Measurements from ENCODE around the gene HMOX1. TPM values are rescaled to one million over a fixed set of nuclear protein-coding genes. Genes with fewer than 3 reads are reported as not detected.

HMOX1 gene
- total RNA-seq, 1 experiment from 2014 or later: 26.4 TPM

DNA sequence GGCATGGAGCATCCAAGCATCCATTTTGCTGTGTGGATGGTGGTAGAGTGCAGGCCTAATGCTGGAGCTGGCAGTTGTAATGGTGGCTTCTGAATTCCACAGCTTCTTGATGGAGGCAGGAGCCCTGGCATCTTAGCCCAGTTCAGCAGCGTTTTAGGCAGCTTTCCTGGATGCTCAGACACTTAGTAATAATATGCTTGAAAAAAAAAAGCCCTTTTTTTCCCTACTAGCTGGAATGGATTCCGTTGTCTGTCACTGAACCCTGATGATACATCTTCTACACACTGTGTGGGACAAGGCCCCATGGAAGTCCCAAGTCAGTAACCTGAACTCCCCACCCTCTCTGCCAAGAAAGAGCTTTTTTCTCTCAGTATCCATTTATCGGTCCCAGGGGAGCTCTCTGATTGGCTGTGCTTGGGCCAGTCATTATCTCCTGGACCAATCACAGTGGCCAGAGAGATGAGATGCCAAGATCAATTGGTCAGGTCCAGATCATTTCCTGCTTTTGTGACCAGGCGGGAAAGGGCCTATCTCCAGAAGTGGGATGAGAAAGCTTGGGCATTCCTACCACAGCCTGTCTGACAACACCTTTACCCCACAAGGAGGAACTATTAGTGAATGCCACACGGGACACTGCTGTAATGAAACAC lies 53.3 kb downstream of the HMOX1 start:
- no peak overlapping the region for H3K4me3 ChIP-seq (replicated peaks in 1 of 2; ENCODE audit: low read depth in 1 of 2, low read length in 2 of 2)
- peaks cover 8 to 11% of the 10 kb centered on the region in 2 experiments; a peak in 2 of 4 replicates for H3K9me3 ChIP-seq (ENCODE audit: control insufficient read depth in 1 of 2, insufficient read depth in 1 of 2, low read depth in 1 of 2, low read length in 2 of 2)
- POLR2A ChIA-PET: no interaction called here
- H3K9me2 ChIP-seq (ENCODE audit: insufficient read depth): no peaks in the 10 kb centered on the region
- no peak overlapping the region for H3K27ac ChIP-seq (ENCODE audit: low read depth, low read length)
- CTCF ChIA-PET: interaction anchor here (0.7 kb wide), 1 partner anchor 9 kb away, joined by 3 read pairs; no protein-coding TSS in a partner anchor
- DNase-seq (ENCODE audit: low read depth, low spot score): no peak
- H3K4me2 ChIP-seq (ENCODE audit: low read length): no peak overlapping the region
- no TSS peak for BruUV-seq (replicated peaks)
- peaks cover 2 to 31% of the 10 kb centered on the region in 2 experiments; a peak in 2 of 4 replicates for H3K36me3 ChIP-seq (ENCODE audit: control insufficient read depth in 1 of 2, insufficient read depth in 2 of 2, low read length in 2 of 2)
- H3K4me1 ChIP-seq (ENCODE audit: control insufficient read depth in 1 of 2, insufficient read depth in 2 of 2, low read length in 2 of 2): peaks cover 0 to 4% of the 10 kb centered on the region in 2 experiments; a peak in 1 of 4 replicates
- ATAC-seq: no peak
- no peak overlapping the region for H2AFZ ChIP-seq (ENCODE audit: low read depth, low read length, poor library complexity, severe bottlenecking)
- TF ChIP-seq SP1 (IDR thresholded peaks at IDR 0.05; ENCODE audit: low read depth) (no peak), EZH2phosphoT487 (IDR thresholded peaks at IDR 0.05; ENCODE audit: borderline replicate concordance) (no peak), POLR2AphosphoS5 (IDR thresholded peaks at IDR 0.05; ENCODE audit: low read depth, low read length) (no peak), RAD21 (IDR thresholded peaks at IDR 0.05; ENCODE audit: low read depth) (no peak), ELF1 (IDR thresholded peaks at IDR 0.05; ENCODE audit: borderline replicate concordance, low read depth) (no peak), ZNF274 (IDR thresholded peaks at IDR 0.05; ENCODE audit: low read depth, low read length) (no peak), YY1 (IDR thresholded peaks at IDR 0.05; ENCODE audit: extremely low read depth, insufficient replicate concordance, low read depth, low read length) (no peak), TCF7L2 (IDR thresholded peaks at IDR 0.05; ENCODE audit: borderline replicate concordance, extremely low read depth, insufficient read depth, insufficient read length) (no peak), CEBPB (IDR thresholded peaks at IDR 0.05; ENCODE audit: low read depth) (no peak), SRF (IDR thresholded peaks at IDR 0.05; ENCODE audit: low read depth) (no peak), EGR1 (IDR thresholded peaks at IDR 0.05; ENCODE audit: low read depth) (no peak), ZFX (IDR thresholded peaks at IDR 0.05) (no peak)
- TF ChIP-seq, protein P1, sequence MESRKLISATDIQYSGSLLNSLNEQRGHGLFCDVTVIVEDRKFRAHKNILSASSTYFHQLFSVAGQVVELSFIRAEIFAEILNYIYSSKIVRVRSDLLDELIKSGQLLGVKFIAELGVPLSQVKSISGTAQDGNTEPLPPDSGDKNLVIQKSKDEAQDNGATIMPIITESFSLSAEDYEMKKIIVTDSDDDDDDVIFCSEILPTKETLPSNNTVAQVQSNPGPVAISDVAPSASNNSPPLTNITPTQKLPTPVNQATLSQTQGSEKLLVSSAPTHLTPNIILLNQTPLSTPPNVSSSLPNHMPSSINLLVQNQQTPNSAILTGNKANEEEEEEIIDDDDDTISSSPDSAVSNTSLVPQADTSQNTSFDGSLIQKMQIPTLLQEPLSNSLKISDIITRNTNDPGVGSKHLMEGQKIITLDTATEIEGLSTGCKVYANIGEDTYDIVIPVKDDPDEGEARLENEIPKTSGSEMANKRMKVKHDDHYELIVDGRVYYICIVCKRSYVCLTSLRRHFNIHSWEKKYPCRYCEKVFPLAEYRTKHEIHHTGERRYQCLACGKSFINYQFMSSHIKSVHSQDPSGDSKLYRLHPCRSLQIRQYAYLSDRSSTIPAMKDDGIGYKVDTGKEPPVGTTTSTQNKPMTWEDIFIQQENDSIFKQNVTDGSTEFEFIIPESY (IDR thresholded peaks at IDR 0.05; ENCODE audit: extremely low read depth, insufficient replicate concordance, low read length): no peak
- TF ChIP-seq, protein P2, sequence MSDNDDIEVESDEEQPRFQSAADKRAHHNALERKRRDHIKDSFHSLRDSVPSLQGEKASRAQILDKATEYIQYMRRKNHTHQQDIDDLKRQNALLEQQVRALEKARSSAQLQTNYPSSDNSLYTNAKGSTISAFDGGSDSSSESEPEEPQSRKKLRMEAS (IDR thresholded peaks at IDR 0.05): no peak
- TF ChIP-seq, protein P3, sequence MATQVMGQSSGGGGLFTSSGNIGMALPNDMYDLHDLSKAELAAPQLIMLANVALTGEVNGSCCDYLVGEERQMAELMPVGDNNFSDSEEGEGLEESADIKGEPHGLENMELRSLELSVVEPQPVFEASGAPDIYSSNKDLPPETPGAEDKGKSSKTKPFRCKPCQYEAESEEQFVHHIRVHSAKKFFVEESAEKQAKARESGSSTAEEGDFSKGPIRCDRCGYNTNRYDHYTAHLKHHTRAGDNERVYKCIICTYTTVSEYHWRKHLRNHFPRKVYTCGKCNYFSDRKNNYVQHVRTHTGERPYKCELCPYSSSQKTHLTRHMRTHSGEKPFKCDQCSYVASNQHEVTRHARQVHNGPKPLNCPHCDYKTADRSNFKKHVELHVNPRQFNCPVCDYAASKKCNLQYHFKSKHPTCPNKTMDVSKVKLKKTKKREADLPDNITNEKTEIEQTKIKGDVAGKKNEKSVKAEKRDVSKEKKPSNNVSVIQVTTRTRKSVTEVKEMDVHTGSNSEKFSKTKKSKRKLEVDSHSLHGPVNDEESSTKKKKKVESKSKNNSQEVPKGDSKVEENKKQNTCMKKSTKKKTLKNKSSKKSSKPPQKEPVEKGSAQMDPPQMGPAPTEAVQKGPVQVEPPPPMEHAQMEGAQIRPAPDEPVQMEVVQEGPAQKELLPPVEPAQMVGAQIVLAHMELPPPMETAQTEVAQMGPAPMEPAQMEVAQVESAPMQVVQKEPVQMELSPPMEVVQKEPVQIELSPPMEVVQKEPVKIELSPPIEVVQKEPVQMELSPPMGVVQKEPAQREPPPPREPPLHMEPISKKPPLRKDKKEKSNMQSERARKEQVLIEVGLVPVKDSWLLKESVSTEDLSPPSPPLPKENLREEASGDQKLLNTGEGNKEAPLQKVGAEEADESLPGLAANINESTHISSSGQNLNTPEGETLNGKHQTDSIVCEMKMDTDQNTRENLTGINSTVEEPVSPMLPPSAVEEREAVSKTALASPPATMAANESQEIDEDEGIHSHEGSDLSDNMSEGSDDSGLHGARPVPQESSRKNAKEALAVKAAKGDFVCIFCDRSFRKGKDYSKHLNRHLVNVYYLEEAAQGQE (IDR thresholded peaks at IDR 0.05; ENCODE audit: low read depth): no peak
- H3K9ac ChIP-seq (ENCODE audit: low read length): no peak overlapping the region
- no peaks in the 10 kb centered on the region for H4K20me1 ChIP-seq (ENCODE audit: insufficient read depth)
- H3K27me3 ChIP-seq (ENCODE audit: insufficient read depth, low read length): no peaks in the 10 kb centered on the region
- no peaks in the 10 kb centered on the region for H3K79me2 ChIP-seq (ENCODE audit: insufficient read depth, low read length)
- intact Hi-C loops (cut with micrococcal nuclease): loop anchor here (10.0 kb wide), 1 partner anchor 691 kb away; no protein-coding TSS in a partner anchor
- RAD21 ChIA-PET (ENCODE audit: low non-redundant PET in 1 of 2, low total read pairs in 2 of 2, uncharacterized antibody in 2 of 2, unreplicated experiment in 2 of 2): no interaction called here

Measured in HCT116 (cell line).